Right lobe of liver (tissue), 4 donors: ENCODE data around the gene SULT1C3.

Experiments used
- POLR2A ChIP-seq: fragments of 450-650 bp; IDR thresholded peaks from one replicate; pipeline ENCODE4 v1.6.1; 2017; ENCODE audit warnings: antibody characterized with exemption, mild to moderate bottlenecking
- TF ChIP-seq, protein P1 (sequence below), 4 donors: fragments of 200-600 bp in 3 of 4; fragments of 450-650 bp in 1 of 4; IDR thresholded peaks; one replicate each; pipeline versions ENCODE4 v1.5.1 to v1.8.0; 2016 to 2022; ENCODE audit warnings: antibody characterized with exemption in 4 of 4, mild to moderate bottlenecking in 2 of 4
- donor health status: DM: no; HTN: no; CAD: no.
- donor health status: DM: no; HTN: no; CAD: no.
- donor health status: DM: no; HTN: yes; CAD: no.

DNA sequence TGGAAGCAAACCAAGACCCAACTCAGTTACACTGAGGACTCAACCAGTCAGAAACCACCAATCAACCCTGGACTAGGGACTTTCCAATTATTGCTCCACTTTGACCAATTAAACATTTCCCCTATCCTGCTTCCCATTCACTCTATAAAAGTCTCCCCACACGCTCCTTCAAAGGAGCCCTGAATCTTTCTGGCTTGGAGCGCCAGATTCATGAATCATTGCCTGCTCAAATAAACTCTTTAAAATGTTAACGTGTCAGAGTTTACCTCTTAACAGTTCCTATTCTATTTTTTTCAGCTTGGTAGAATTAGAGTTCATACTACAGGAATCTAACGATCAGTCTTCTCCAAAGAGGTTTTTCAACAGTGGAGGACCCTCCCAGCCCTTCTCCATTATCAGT is 28.2 kb downstream of the SULT1C3 start:
- TF ChIP-seq POLR2A = no peak
- TF ChIP-seq, protein P1, sequence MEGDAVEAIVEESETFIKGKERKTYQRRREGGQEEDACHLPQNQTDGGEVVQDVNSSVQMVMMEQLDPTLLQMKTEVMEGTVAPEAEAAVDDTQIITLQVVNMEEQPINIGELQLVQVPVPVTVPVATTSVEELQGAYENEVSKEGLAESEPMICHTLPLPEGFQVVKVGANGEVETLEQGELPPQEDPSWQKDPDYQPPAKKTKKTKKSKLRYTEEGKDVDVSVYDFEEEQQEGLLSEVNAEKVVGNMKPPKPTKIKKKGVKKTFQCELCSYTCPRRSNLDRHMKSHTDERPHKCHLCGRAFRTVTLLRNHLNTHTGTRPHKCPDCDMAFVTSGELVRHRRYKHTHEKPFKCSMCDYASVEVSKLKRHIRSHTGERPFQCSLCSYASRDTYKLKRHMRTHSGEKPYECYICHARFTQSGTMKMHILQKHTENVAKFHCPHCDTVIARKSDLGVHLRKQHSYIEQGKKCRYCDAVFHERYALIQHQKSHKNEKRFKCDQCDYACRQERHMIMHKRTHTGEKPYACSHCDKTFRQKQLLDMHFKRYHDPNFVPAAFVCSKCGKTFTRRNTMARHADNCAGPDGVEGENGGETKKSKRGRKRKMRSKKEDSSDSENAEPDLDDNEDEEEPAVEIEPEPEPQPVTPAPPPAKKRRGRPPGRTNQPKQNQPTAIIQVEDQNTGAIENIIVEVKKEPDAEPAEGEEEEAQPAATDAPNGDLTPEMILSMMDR (IDR thresholded peaks at IDR 0.05) = no peak
